Measurements from ENCODE around the gene KRTAP10-3.

DNA sequence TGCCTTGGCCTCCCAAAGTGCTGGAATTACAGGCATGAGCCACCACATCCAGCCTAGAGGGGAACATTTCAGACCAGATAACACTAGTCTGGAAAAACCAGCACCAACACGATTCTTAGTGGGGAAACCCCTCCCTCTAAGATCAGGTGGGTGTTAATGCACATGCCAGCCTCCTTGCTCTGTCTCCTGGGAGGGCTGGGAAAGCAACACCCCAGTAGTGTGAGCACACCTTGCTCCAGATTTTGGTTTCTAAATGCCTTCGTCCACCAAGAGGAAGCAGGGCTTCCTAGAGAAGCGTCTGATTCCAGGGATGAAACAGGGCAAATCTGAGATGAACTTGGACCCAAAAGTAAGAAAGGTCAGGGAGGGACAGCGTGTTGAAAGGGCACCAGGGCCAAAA lies 12.7 kb upstream of the KRTAP10-3 start:
- TF ChIP-seq, protein P1, sequence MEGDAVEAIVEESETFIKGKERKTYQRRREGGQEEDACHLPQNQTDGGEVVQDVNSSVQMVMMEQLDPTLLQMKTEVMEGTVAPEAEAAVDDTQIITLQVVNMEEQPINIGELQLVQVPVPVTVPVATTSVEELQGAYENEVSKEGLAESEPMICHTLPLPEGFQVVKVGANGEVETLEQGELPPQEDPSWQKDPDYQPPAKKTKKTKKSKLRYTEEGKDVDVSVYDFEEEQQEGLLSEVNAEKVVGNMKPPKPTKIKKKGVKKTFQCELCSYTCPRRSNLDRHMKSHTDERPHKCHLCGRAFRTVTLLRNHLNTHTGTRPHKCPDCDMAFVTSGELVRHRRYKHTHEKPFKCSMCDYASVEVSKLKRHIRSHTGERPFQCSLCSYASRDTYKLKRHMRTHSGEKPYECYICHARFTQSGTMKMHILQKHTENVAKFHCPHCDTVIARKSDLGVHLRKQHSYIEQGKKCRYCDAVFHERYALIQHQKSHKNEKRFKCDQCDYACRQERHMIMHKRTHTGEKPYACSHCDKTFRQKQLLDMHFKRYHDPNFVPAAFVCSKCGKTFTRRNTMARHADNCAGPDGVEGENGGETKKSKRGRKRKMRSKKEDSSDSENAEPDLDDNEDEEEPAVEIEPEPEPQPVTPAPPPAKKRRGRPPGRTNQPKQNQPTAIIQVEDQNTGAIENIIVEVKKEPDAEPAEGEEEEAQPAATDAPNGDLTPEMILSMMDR (IDR thresholded peaks at IDR 0.05 in 2 of 3, conservative IDR thresholded peaks at IDR 0.05 in 1 of 3; ENCODE audit: insufficient read depth in 2 of 3, low read depth in 1 of 3, low read length in 3 of 3): no peak
- TF ChIP-seq JUNB (CRISPR knock-in tag; conservative IDR thresholded peaks at IDR 0.05): no peak
- no peak for TF ChIP-seq HDAC8 (tag; IDR thresholded peaks at IDR 0.05)
